Colonic mucosa (tissue), 4 donors: ENCODE data around the gene MT1A. TPM values are rescaled to one million over a fixed set of nuclear protein-coding genes. Genes with fewer than 3 reads are reported as not detected.
A peak's percentile ranks its signal among the peaks of the same experiment; 100 is the strongest.

Experiments used
- DNase-seq: peaks from one replicate; pipeline ENCODE4 v3.0.0-alpha.2; 2020
- H3K27ac ChIP-seq: fragments of 200-600 bp; one replicate; pipeline ENCODE4 v1.8.0; 2021
- H3K27me3 ChIP-seq: fragments of 200-600 bp; one replicate; pipeline ENCODE4 v1.8.0; 2021
- H3K36me3 ChIP-seq: fragments of 200-600 bp; one replicate; pipeline ENCODE4 v1.8.0; 2021
- H3K4me1 ChIP-seq: fragments of 200-600 bp; one replicate; pipeline ENCODE4 v1.8.0; 2021; ENCODE audit warnings: mild to moderate bottlenecking
- H3K4me3 ChIP-seq: fragments of 200-600 bp; one replicate; pipeline ENCODE4 v1.8.0; 2021
- H3K9ac ChIP-seq, 2 donors: one replicate each; pipeline ENCODE4 v1.7.0; 2013; ENCODE audit warnings: control low read depth in 2 of 2, low read depth in 2 of 2, low read length in 2 of 2
- H3K9me3 ChIP-seq: fragments of 200-600 bp; one replicate; pipeline ENCODE4 v1.8.0; 2021
- intact Hi-C: fragments of 100-400 bp; cut with DNase I; formaldehyde crosslinking; loops from one replicate; pipeline ENCODE4 v1.14.1; 2022
- total RNA-seq, 2 donors: library from RNA; stranded (reverse); fragmentation: NEBNext Ultra II Directional in 1 of 2; extraction: Animal tissue kit (Norgen Biotek cat#: 25700) in 1 of 2; gene quantifications; one replicate each; pipeline ENCODE4 v1.2.1, GENCODE V29; 2021
- TF ChIP-seq, protein P1 (sequence below): fragments of 200-600 bp; IDR thresholded peaks from one replicate; pipeline ENCODE4 v1.8.0; 2022; ENCODE audit warnings: antibody characterized with exemption, mild to moderate bottlenecking
- donor health status: healthy.
- donor health status: DM: no; HTN: no; CAD: no.
- donor health status: DM: no; HTN: no; CAD: no.

MT1A gene
- total RNA-seq, 2 donors from 2014 or later: 5.5 to 10.2 TPM

DNA sequence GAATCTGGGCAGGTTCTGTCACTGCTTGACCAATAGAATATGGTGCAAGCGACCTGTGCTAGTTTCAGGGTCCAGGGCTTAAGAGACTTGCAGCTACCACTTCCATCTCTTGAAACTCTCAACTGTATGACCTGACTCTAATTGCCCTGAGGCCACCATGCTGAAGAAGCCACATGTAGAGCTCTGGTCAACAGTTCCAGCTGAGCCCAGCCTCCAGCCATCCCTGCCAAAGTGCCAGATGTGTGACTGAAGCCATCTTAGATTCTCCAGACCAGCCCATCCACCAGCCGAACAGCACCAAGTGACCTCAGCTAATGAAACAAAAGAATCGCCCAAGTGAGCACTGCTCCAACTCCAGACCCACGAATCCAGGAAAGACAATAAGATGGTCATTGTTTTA, 33.5 kb upstream of the MT1A start:
- intact Hi-C loops: loop anchor here (5.0 to 10.0 kb wide), 2 partner anchors 90 to 97 kb away; no protein-coding TSS in a partner anchor
- TF ChIP-seq, protein P1, sequence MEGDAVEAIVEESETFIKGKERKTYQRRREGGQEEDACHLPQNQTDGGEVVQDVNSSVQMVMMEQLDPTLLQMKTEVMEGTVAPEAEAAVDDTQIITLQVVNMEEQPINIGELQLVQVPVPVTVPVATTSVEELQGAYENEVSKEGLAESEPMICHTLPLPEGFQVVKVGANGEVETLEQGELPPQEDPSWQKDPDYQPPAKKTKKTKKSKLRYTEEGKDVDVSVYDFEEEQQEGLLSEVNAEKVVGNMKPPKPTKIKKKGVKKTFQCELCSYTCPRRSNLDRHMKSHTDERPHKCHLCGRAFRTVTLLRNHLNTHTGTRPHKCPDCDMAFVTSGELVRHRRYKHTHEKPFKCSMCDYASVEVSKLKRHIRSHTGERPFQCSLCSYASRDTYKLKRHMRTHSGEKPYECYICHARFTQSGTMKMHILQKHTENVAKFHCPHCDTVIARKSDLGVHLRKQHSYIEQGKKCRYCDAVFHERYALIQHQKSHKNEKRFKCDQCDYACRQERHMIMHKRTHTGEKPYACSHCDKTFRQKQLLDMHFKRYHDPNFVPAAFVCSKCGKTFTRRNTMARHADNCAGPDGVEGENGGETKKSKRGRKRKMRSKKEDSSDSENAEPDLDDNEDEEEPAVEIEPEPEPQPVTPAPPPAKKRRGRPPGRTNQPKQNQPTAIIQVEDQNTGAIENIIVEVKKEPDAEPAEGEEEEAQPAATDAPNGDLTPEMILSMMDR: no peak
- no peak for DNase-seq
- Histone ChIP-seq H3K9ac (no peak overlapping the region), H3K27ac (no peak overlapping the region), H3K27me3 (no peaks in the 10 kb centered on the region), H3K36me3 (no peaks in the 10 kb centered on the region), H3K4me3 (no peak overlapping the region), H3K9me3 (no peaks in the 10 kb centered on the region), H3K4me1 (peaks cover 2% of the 10 kb centered on the region)

DNA sequence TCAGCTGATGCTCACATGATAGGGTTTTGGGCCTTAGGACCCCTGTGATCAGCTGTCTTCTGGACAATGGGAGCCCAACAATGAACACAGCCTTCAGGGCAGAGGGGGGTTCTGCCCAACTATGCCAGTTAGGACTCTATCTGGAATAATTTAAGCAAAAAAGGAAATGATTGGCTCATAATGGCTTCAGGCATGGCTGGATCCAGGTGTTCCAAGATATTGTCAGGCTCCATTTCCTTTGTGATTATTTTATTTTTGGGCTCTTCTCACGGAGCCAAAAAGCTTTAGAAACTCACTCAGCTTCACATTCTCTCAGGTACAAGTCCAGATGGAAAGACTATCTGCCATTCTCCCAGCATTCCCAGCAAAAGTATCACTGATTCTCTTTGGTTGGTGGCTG, 33.0 kb upstream of the MT1A start:
- no peak for DNase-seq
- TF ChIP-seq, protein P1: no peak
- Histone ChIP-seq H3K36me3 (no peaks in the 10 kb centered on the region), H3K27ac (peak overlapping the region; percentile 88), H3K4me1 (peaks cover 7% of the 10 kb centered on the region), H3K9me3 (no peaks in the 10 kb centered on the region), H3K27me3 (no peaks in the 10 kb centered on the region), H3K4me3 (no peak overlapping the region), H3K9ac (no peak overlapping the region)
- intact Hi-C loops: loop anchor here (10.0 kb wide), 1 partner anchor 91 kb away; no protein-coding TSS in a partner anchor

DNA sequence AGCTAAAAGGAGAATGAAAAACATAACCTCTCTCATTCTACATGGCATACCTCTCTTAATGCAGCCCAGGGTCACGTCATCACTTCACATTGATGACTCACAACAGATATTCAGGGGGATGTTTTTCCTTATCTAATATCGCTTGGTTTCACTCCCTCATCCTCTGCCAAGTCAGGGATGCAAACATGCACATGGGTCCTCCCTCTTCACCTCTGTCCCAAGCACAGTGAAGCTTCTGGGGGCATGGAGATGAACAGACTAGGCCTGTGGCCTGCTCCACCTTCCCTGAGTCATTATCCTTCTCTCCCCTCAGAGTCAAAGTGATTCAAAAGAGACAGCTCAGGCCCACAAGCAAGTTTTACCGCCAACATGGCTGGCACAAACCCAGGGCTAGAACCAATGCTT, 32.4 kb upstream of the MT1A start:
- H3K27me3 ChIP-seq: no peaks in the 10 kb centered on the region
- H3K27ac ChIP-seq: peak overlapping the region; percentile 88
- peaks cover 11% of the 10 kb centered on the region for H3K4me1 ChIP-seq
- H3K9me3 ChIP-seq: no peaks in the 10 kb centered on the region
- H3K36me3 ChIP-seq: no peaks in the 10 kb centered on the region
- H3K4me3 ChIP-seq: no peak overlapping the region
- peak overlapping the region in 1 of 2 donors; percentile 7 for H3K9ac ChIP-seq
- peak; percentile 41 for DNase-seq
- intact Hi-C loops: loop anchor here (10.0 kb wide), 1 partner anchor 91 kb away; no protein-coding TSS in a partner anchor
- TF ChIP-seq, protein P1: no peak

DNA sequence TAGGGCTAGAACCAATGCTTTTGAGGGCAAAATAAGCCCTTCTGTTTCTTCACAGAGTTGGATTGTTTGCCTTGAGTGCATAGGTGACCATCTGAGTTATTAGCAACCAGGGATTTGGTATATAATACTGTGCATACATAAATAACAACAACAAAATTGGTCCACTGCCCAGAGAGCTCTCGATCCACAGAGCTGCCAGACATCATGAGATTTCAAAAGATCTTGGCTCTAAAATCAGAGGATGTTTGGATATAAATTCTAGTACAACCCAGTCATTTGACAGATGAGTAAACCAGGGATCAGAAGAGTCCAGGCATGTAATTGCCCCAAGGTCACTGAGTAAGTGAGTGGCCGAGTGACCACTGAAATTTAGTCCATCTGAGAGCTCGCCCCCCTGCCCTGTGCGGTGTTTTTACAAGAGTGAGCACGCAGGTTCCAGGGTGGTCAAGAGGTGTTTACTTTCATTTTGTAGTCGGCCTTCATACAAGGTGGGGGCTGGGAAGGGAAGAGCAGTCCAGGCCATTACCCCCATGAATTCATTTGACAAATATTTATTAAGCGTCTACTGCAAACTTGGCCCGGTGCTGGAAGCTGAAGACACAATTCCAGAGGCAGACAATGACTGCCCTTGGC, 31.9 kb upstream of the MT1A start:
- Histone ChIP-seq H3K9me3 (no peaks in the 10 kb centered on the region), H3K27me3 (no peaks in the 10 kb centered on the region), H3K27ac (peak overlapping the region; percentile 88), H3K4me3 (no peak overlapping the region), H3K4me1 (peaks cover 11% of the 10 kb centered on the region), H3K9ac (peak overlapping the region in 1 of 2 donors; percentile 80), H3K36me3 (no peaks in the 10 kb centered on the region)
- TF ChIP-seq, protein P1: no peak
- intact Hi-C loops: loop anchor here (10.0 kb wide), 1 partner anchor 92 kb away; no protein-coding TSS in a partner anchor
- peak; percentile 29 for DNase-seq

DNA sequence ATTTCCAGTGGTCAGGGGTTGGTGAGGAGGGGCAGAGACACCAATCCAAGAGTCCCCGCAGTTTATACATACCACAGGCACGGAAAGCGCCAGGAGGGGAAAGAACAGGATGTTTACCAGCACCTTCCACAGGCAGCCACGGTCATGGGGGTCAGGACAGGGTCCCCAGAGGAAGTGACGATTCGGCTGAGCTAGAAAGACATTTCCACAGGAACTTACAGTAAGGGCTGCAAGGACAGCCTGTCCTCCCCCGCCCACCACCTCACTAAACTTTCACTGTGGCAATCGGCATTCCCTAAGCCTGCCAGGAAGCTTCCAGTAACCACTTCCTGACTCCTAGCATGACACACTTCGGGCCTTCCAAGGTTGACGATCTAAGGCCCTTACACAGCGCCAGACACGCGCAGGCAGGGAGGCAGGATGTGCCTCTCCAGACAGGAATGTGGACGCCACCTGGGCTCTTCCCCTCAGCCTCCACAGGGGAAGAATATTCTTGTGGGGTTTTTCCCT, 31.3 kb upstream of the MT1A start:
- intact Hi-C loops: loop anchor here (10.0 kb wide), 1 partner anchor 92 kb away; no protein-coding TSS in a partner anchor
- H3K9me3 ChIP-seq: no peaks in the 10 kb centered on the region
- peaks cover 11% of the 10 kb centered on the region for H3K4me1 ChIP-seq
- H3K4me3 ChIP-seq: no peak overlapping the region
- peak overlapping the region; percentile 88 for H3K27ac ChIP-seq
- no peaks in the 10 kb centered on the region for H3K36me3 ChIP-seq
- H3K9ac ChIP-seq: peak overlapping the region; percentile 48 to 80
- H3K27me3 ChIP-seq: no peaks in the 10 kb centered on the region
- TF ChIP-seq, protein P1: no peak
- peak; percentile 54 for DNase-seq
